Neural progenitor cell (in vitro differentiated cells): ENCODE results near the gene DCP2. TPM values are rescaled to one million over a fixed set of nuclear protein-coding genes. Genes with fewer than 3 reads are reported as not detected.

Experiments used
- DNase-seq: peaks from one replicate; pipeline ENCODE4 v3.0.0-alpha.2; 2016; ENCODE audit warnings: low spot score
- H2AFZ ChIP-seq: fragments of 200-600 bp; sonication (generic); replicated peaks from 2 replicates; pipeline ENCODE4 v1.6.1; 2016; ENCODE audit warnings: antibody characterized with exemption
- H3F3A ChIP-seq: fragments of 200-600 bp; sonication (generic); 2 replicates; pipeline ENCODE4 v1.6.1; 2016; ENCODE audit warnings: antibody characterized with exemption, low read depth
- H3K27ac ChIP-seq: fragments of 200-600 bp; sonication (generic); 2 replicates; pipeline ENCODE4 v1.5.1; 2016; ENCODE audit warnings: mild to moderate bottlenecking
- H3K27me3 ChIP-seq: fragments of 200-600 bp; sonication (generic); 2 replicates; pipeline ENCODE4 v1.6.1; 2016; ENCODE audit warnings: mild to moderate bottlenecking, moderate library complexity
- H3K36me3 ChIP-seq: fragments of 200-600 bp; sonication (generic); 2 replicates; pipeline ENCODE4 v1.5.1; 2016
- H3K4me1 ChIP-seq: fragments of 200-600 bp; sonication (generic); 2 replicates; pipeline ENCODE4 v1.6.1; 2016; ENCODE audit warnings: mixed run types
- H3K4me2 ChIP-seq: fragments of 200-600 bp; sonication (generic); 2 replicates; pipeline ENCODE4 v1.6.1; 2016
- H3K4me3 ChIP-seq: fragments of 200-600 bp; sonication (generic); 2 replicates; pipeline ENCODE4 v1.5.1; 2016
- H3K79me2 ChIP-seq: fragments of 200-600 bp; sonication (generic); 2 replicates; pipeline ENCODE4 v1.6.1; 2016; ENCODE audit warnings: low read depth
- H3K9ac ChIP-seq: fragments of 200-600 bp; sonication (generic); 2 replicates; pipeline ENCODE4 v1.6.1; 2016
- H3K9me3 ChIP-seq: fragments of 200-600 bp; sonication (generic); 2 replicates; pipeline ENCODE4 v1.5.1; 2016; ENCODE audit warnings: low read depth
- H4K20me1 ChIP-seq: fragments of 200-600 bp; sonication (generic); 2 replicates; pipeline ENCODE4 v1.6.1; 2016; ENCODE audit warnings: low read depth
- H3K27ac Mint-ChIP-seq: 3 replicates; pipeline ENCODE4 v1.8.0; 2021; ENCODE audit warnings: mixed read lengths
- H3K27me3 Mint-ChIP-seq: 2 replicates; pipeline ENCODE4 v1.8.0; 2022; ENCODE audit warnings: low read depth, mild to moderate bottlenecking, inconsistent platforms, moderate library complexity, mixed read lengths; ENCODE audit not compliant: insufficient read depth
- H3K36me3 Mint-ChIP-seq: 3 replicates; pipeline ENCODE4 v1.8.0; 2021; ENCODE audit warnings: mixed read lengths
- H3K4me1 Mint-ChIP-seq: 3 replicates; pipeline ENCODE4 v1.8.0; 2021; ENCODE audit warnings: mixed read lengths
- H3K4me3 Mint-ChIP-seq: 3 replicates; pipeline ENCODE4 v1.8.0; 2021; ENCODE audit warnings: mild to moderate bottlenecking, moderate library complexity, mixed read lengths
- H3K9me3 Mint-ChIP-seq: 3 replicates; pipeline ENCODE4 v1.8.0; 2020; ENCODE audit warnings: mixed read lengths
- CTCF ChIP-seq: fragments of 200-600 bp; sonication (generic); IDR thresholded peaks from 2 replicates; pipeline ENCODE4 v1.5.1; 2017; ENCODE audit warnings: antibody characterized with exemption, mild to moderate bottlenecking
- EZH2 ChIP-seq: fragments of 200-600 bp; sonication (generic); IDR thresholded peaks from 2 replicates; pipeline ENCODE4 v1.6.1; 2017; ENCODE audit warnings: antibody characterized with exemption, mild to moderate bottlenecking, moderate library complexity
- EZH2phosphoT487 ChIP-seq: fragments of 200-600 bp; sonication (generic); IDR thresholded peaks from 2 replicates; pipeline ENCODE4 v1.6.1; 2017; ENCODE audit warnings: antibody characterized with exemption
- total RNA-seq: library from RNA; depleted of rRNA; stranded (reverse); fragments of >200 nt; gene quantifications from 2 replicates; pipeline ENCODE4 v1.2.3, GENCODE V29; 2015; ENCODE audit warnings: low replicate concordance

The DCP2 gene
- total RNA-seq, 1 donor from 2014 or later = 174 TPM

- H3K36me3 Mint-ChIP-seq = no peaks in the 10 kb centered on the region
- no peak overlapping the region for H3K9ac ChIP-seq
- H3K27ac ChIP-seq = no peak overlapping the region
- H3K79me2 ChIP-seq = no peaks in the 10 kb centered on the region
- peaks cover 13% of the 10 kb centered on the region for H3K27me3 Mint-ChIP-seq
- peaks cover 12% of the 10 kb centered on the region for H3K4me1 Mint-ChIP-seq
- H3K4me2 ChIP-seq = no peak overlapping the region
- TF ChIP-seq CTCF (no peak), EZH2 (no peak), EZH2phosphoT487 (no peak)
- no peak overlapping the region for H3K4me3 Mint-ChIP-seq
- H4K20me1 ChIP-seq = no peaks in the 10 kb centered on the region
- H3K27me3 ChIP-seq = no peaks in the 10 kb centered on the region
- H3K4me3 ChIP-seq = no peak overlapping the region
- H2AFZ ChIP-seq = no peak overlapping the region
- H3K4me1 ChIP-seq = no peaks in the 10 kb centered on the region
- DNase-seq = no peak
- H3K36me3 ChIP-seq = no peaks in the 10 kb centered on the region
- H3F3A ChIP-seq = no peaks in the 10 kb centered on the region
- H3K9me3 Mint-ChIP-seq = no peaks in the 10 kb centered on the region
- H3K27ac Mint-ChIP-seq = no peak overlapping the region
- no peaks in the 10 kb centered on the region for H3K9me3 ChIP-seq
Observed at GRCh38 chr5:112931473-112931872, 45.1 kb upstream of the DCP2 start.

- Histone ChIP-seq H3K79me2 (no peaks in the 10 kb centered on the region), H3K4me3 (no peak overlapping the region), H3K4me1 (no peaks in the 10 kb centered on the region), H2AFZ (no peak overlapping the region), H3F3A (no peaks in the 10 kb centered on the region), H3K4me2 (no peak overlapping the region), H3K27me3 (no peaks in the 10 kb centered on the region), H3K27ac (no peak overlapping the region), H3K9me3 (no peaks in the 10 kb centered on the region), H4K20me1 (no peaks in the 10 kb centered on the region), H3K36me3 (no peaks in the 10 kb centered on the region), H3K9ac (no peak overlapping the region)
- Mint-ChIP-seq H3K4me1 (peaks cover 12% of the 10 kb centered on the region), H3K27me3 (peaks cover 11% of the 10 kb centered on the region), H3K36me3 (no peaks in the 10 kb centered on the region), H3K4me3 (no peak overlapping the region), H3K9me3 (peaks cover under 1% of the 10 kb centered on the region), H3K27ac (no peak overlapping the region)
- TF ChIP-seq CTCF = no peak
- no peak for TF ChIP-seq EZH2
- no peak for DNase-seq
Observed at GRCh38 chr5:112933105-112933504, 43.5 kb upstream of the DCP2 start.

GRCh38 chr5:112933651-112934365 lies 42.8 kb upstream of the DCP2 start:
- DNase-seq = no peak
- no peaks in the 10 kb centered on the region for H3K36me3 Mint-ChIP-seq
- Histone ChIP-seq H3K4me1 (no peaks in the 10 kb centered on the region), H3K36me3 (no peaks in the 10 kb centered on the region), H4K20me1 (no peaks in the 10 kb centered on the region), H3K9me3 (no peaks in the 10 kb centered on the region), H3K27ac (no peak overlapping the region), H3K27me3 (no peaks in the 10 kb centered on the region), H3K4me3 (no peak overlapping the region), H3K4me2 (no peak overlapping the region), H3K79me2 (no peaks in the 10 kb centered on the region), H3F3A (no peaks in the 10 kb centered on the region), H2AFZ (no peak overlapping the region), H3K9ac (no peak overlapping the region)
- H3K9me3 Mint-ChIP-seq = peaks cover 2% of the 10 kb centered on the region
- H3K27me3 Mint-ChIP-seq = peaks cover 10% of the 10 kb centered on the region
- H3K27ac Mint-ChIP-seq = no peak overlapping the region
- no peak overlapping the region for H3K4me3 Mint-ChIP-seq
- peaks cover 12% of the 10 kb centered on the region for H3K4me1 Mint-ChIP-seq
- TF ChIP-seq CTCF (no peak), EZH2phosphoT487 (no peak), EZH2 (no peak)
